GM21528 (cell line): ENCODE measurements around the gene IL10RB.

Experiments used
- ATAC-seq: cut with Tn5 transposase; IDR thresholded peaks from one replicate; pipeline ENCODE4 v1.9.1; 2021; ENCODE audit warnings: mild to moderate bottlenecking, moderate library complexity; ENCODE audit not compliant: unreplicated experiment, low FRiP score

IL10RB gene

DNA sequence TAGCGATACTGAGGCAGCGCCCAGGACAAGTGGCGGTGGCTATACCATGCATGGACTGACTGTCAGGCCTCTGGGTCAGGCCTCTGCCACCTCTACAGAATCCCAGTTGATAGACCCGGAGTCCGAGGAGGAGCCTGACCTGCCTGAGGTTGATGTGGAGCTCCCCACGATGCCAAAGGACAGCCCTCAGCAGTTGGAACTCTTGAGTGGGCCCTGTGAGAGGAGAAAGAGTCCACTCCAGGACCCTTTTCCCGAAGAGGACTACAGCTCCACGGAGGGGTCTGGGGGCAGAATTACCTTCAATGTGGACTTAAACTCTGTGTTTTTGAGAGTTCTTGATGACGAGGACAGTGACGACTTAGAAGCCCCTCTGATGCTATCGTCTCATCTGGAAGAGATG is 3.2 kb upstream of the IL10RB start:
- no peak for ATAC-seq

DNA sequence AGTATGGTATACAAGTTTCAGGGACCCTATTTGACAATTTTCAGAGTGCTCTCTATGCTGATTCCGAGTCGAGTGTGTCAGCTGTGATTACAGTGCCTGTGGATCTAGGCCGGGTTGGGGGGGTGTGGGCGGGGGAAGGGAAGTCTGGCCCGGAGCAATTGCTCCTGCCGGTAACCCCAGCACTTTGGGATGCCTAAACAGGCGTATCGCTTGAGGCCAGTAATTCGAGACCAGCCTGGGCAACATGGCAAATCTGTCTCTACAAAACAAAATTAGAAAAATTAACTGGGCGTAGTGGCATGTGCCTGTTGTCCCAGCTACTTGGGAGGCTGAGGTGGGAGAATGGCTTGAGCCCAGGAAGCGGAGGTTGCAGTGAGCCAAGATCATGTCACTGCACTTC is 1.6 kb upstream of the IL10RB start:
- ATAC-seq, result no peak

DNA sequence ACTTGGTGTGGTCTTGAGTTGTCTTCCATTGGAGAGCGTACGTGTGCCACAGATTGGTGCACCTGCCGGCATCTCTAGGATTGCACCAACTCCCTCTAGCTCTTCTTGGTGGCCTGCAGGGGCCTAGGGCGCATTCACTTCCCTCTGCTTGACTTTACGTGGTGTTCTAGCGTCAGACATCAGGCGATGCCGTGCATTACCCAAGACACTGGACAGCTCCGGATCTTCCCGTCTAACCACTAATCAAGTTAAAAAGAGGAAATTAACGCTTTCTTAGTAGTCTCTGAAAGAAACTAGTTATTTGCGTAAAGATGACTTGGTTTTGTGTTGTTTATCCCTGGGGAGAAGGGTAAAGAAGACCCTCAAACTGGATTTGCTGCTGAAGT is 510 bp upstream of the IL10RB start:
- peak; percentile 31 for ATAC-seq

DNA sequence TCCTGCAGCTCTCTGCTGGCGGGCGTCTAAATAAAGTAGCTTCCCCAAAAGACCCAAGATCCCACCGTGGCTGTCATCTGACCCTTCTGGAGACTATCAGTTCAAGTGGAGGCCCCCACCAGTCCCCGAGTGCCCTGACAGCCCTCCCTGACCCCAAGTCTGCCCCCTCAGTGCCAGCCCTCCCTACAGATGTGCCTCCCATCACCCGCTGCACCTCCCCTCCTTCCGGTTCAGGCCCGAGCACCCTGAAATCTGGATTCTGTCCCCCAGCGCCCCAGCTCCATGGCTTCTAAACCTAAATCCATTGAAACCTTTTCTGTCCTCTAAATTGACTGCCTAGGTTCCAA is 595 bp downstream of the IL10RB start:
- peak; percentile 12 for ATAC-seq

DNA sequence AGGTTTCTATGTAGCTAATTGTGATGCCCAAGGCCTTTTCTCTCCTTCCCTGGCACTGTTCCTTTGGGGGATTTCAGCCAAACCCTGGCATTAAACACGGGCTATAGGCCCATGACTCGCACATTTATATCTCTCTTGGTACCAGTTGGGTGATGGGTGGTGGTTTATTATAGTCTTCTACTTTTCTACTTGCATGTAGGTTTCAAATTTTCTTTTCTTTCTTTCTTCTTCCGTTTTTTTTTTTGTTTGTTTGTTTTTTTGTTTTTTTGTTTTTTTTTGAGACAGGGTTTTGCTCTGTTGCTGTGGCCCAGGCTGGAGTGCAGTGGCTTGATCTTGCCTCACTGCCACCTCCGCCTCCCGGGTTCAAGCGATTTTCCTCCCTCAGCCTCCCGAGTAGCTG is 1.1 kb downstream of the IL10RB start:
- ATAC-seq, result no peak

DNA sequence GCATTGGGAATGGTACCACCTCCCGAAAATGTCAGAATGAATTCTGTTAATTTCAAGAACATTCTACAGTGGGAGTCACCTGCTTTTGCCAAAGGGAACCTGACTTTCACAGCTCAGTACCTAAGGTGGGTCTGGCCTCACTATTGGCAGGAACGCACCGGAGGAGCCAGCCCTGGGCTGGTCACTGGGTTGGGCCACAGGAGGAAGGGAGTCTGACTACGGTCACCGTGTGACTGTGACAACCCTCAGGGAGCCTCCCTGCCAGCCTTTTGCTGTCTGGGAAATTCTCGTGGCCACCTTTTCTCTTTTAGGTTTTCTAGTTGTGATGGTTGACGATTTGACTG is 2.2 kb downstream of the IL10RB start:
- ATAC-seq, result peak; percentile 22

DNA sequence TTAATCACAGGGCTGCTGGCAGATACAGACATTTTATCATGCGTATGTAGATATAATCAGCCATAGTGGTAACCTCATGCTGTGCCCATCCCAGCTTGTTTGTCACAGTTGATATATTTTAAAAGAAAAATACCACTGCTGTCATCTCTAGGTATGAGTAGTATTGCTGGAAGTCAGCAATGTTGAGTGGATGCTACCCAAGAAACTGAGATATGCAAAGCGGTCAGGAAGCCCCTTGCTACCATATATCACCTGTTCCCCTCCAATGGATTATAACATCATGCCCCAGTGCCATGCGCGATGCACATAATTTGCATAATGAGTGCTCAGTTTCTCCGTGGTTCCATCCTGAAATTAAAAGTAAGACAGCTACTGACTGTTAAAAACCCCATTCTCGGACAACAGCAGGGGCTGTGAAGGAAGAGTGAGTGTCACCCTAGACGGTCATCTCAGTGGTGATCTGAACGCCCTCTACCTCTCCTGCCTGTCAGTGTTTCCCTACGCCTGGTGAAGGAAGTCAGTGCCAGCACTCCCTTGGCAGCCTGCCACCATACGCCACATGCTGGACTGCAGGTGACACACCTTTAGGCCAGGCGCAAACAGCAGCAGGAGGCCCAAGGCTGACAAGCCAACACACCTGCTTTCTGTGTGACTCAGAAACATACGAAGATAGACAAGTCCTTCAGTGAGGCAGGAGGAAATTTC is 2.7 kb downstream of the IL10RB start:
- ATAC-seq, result peak; percentile 62

DNA sequence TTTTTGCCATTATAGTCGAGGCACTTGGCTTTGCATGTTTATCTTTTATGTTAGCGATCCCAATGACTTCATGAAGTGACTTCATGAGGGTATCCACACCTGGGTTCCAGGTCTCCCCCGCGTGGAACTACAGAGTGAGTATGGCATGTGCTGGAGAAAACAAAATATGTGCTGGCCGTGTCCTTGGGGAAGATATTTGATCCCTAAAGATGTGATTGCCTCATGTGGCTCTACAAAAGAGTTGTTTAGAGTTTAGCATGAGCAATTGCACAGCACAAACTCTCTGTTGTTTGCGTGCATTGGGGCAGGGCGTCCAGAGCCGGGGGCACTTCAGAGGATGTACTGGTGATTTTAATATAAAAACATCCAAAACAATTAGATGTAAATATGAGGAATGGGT is 4.8 kb downstream of the IL10RB start:
- no peak for ATAC-seq

DNA sequence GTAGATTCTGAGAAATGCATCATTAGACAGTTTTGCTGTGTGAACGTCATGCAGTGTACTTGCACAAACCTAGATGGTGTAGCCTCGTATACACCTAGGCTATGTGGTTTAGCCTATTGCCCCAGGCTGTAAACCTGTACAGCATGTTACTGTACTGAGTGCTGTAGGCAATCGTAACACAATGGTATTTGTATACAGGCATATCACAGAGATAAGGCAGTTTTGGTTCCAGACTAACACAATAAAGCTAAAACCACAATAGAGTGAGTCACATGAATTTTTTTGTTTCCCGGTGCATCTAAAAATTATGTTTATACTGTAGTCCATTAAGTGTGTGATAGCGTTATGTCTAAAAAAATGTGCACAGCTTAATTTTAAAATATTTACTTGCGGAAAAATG is 6.9 kb downstream of the IL10RB start:
- ATAC-seq, result no peak

DNA sequence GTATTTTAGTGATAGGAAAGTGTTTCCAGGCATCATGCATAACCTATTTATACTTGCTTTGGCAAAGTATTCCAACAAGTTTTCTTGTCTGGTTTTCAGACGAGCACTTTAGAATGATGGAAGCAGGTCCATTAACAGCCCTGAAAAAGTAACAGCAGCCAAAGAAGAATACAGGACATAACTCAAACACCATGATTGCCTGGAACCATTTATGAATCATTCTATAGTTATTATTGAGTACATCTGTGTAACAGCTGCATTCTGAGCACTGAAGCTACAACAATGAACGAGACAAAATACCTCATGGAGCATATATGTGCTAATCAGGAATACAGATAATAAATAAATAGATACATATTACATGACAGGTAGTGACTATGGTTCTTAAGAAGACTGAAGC is 12.6 kb downstream of the IL10RB start:
- no peak for ATAC-seq

DNA sequence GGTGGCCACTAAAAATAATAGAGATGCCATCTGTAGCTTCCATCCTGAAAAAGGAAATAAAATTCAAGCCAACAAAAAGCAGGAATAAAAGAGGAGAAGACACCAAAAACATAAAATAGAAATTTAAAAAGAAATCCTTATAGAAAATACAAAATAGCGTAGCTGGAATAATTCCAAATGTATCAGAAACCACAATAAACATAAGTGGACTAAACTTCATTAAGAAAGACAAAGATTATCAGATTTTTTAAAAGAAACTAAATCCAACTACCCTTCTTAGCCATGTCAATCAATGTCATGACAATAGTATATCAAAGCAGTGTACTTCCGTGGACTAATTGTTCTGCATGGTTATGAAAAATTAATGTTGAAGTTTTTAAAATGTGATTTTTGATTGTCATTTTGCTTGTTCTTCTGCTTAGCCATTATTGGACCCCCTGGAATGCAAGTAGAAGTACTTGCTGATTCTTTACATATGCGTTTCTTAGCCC is 13.2 kb downstream of the IL10RB start:
- no peak for ATAC-seq

DNA sequence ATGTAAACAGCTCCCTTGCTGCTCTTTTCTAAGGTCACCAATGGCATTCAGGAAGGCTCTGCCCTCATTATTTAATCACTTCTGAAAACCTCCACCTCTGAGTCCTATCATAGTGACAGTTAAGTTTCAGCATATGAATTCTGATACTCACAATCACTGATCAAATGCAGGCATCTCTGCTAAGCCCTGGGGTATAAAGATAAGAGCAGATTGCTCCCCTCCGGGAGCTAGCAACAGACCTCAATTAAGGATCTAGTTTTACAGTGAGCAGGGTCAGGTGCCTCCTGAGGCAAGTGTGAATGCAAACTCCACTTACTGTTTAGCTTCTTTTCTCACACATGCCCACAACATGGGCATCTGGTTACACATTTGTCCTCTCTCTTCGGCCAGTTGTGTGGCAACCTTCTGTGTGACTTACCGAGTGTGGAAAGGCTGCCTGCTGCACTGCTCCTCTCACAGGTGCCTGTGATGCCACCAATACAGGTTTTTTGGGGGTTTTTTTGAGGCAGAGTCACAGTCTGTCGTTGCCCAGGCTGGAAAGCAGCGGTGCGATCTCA is 15.0 kb downstream of the IL10RB start:
- ATAC-seq, result no peak

DNA sequence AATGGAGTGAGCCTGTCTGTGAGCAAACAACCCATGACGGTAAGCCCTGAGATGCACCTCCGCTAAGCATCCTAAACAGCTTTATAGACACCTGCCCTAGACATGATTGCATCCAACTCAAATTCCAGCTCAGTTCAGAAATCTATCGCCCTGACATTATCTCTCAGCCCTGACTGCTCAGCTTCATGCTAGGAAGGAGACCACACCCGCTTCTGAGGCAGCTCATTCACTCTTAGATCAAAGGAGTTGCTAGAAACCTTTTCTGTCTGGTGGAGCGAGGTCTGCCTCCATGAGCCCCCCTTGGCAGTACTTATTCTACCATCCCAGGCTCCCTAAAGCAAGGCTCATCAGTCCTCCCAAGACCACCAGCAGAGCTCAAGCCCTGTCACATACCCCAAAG is 17.0 kb downstream of the IL10RB start:
- no peak for ATAC-seq

DNA sequence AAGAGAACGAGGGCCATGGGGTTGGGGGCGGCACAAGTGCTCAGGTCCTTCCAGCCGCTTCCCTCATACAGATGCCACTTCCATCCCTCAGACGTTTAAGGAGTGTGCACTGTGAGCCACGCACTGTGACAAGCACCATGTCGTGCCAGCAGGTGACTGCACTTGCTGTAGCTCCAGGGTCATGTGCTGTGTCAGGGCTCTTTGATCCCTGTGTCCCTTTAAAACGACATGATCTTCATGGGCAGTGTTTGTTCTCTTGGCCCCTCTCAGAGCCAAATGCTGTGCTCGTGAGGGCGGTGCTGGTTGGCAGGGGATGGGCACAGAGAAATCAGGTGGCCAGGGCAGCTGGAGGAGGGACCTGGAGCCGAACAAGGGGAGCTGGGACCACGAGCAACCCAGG is 19.9 kb downstream of the IL10RB start:
- no peak for ATAC-seq

DNA sequence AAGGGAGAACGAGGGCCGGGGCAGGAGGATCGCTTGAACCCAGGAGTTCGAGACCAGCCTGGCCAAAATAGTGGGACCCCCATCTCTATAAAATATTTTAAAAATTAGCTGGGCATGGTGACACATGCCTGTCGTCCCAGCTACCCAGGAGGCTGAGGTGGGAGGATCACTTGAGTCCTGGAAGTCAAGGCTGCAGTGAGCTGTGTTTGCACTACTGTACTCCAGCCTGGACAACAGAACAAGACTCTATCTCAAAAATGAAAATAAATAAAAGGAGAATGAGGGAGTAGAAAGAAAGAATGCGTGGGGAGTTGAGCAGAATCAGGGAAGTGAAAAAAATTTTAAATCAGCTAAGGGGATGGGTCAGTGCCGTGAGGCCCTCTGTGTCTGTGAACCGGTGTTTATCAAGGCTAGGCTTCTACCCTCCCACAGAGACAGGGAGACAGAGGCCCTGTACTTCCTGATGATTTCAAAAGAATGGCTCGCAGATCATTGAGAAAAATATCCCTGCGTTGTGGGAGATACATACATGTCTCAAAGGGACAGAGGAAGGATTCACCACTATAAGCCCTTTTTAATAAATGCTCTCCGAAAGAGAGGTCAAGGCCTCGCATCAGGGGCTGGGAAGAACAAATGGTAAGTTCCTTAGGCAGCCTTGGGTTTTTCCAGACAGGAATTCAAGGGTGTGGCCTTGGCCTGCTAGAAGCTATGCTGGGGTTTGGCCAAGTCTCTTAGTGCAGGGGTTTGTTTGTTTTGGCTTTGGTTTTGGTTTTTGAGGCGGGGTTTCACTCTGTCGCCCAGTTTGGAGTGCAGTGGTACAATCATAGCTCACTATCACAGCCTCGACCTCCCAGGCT is 20.7 kb downstream of the IL10RB start:
- no peak for ATAC-seq

DNA sequence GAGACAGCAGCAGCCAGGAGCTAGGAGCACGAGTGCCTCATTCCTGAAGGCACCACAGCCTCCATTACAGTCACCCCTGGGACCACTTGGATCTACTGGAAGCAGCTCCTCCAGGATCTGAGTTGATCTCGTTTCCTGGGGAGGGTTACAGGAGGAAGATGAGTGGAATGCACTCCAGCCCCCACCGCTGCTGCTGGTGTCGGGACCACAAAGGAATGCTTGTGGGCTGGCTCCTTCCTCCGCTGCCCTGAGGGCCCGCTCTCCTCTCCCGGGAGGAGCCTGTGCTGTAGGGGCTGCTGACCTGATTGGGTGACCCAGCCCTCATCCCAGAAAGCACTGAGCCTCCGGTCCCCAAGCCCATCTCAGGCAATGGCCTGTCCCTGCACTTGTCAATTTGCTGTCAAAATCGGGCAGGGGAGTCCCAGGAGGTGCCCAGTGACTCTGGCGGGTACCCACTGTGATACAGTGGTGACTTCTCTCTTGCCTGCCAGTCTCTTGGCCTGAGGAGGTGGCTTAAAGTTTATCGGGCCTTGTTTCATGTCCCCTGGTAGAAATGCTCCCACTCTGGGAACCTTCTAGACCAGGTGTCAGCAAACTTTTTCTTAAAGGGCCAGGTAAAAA is 23.1 kb downstream of the IL10RB start:
- no peak for ATAC-seq

DNA sequence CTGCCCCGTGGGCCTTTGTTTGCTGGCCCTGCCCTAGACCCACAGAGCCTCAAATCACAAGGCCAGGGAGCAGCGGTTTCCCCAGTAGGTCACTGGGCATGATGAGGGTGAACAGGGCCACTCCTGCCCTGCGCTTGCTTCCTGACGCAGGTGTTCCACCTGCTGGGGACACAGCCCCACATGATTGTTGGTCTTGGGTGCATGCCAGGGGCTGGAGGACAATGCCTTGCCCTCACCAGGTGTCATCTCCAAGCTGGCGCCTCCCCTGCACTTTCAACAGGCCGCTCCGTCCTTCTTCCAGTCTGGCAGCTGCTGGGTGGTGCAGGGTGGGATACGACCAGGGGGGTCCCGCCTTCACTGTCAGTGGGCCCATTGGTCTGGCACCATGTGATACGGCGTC is 24.3 kb downstream of the IL10RB start:
- no peak for ATAC-seq

DNA sequence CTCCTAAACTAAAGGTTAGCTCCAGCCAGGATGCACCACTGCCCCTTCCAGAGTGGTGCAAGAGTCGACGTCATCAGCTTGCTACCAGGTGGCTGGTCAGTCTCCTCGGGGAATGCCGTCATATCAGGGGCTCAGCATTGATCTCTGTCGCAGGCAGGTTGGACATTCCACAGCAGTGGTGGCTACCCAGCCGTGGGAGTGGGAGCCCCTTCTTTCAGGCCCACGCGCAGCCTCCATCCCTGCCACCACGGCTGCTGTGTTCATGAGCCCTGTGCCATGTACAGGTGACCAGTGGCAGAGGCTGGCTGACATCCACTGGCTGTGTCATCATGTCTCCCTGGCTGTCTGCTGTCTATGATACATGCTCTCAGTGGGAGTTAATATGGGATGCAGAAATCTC is 25.5 kb downstream of the IL10RB start:
- ATAC-seq, result no peak

DNA sequence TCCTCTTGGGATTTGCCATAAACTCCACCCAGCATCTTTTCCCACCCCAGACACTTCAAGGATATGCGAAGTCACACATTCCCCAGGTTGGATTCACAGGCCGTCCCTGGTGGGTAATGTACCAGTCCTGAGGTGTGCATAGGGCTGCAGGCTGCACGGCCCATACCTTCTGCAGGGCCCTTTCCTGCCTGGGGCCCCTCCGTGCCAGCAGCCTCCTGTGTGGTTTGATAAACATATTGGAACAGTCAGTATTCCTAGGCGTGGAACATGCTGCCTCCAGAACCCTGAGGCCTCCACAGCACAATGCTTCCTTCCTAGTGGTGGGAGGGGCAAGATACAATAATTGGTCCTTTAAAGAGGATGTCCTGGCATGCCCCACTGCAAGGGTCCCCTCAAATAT is 26.6 kb downstream of the IL10RB start:
- no peak for ATAC-seq

DNA sequence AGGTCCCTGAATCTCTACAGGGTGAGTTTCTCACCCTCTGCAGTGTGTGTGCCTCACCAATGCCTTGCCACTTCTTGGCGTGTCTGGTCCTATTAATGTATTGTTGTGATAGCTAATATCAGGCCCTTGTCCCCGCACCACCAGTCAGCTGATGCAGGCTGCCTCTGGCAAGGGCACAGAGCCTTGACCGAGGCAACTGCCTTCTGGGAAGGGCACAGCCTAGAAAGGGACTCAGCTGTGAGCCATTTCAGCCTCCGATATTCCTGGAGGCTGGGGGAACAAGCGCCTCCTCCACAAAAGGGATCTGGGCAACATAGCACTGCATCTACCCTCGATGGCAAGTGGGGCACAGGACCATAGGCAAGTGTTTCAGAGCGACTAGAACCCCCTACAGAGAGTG is 27.0 kb downstream of the IL10RB start:
- ATAC-seq, result no peak

DNA sequence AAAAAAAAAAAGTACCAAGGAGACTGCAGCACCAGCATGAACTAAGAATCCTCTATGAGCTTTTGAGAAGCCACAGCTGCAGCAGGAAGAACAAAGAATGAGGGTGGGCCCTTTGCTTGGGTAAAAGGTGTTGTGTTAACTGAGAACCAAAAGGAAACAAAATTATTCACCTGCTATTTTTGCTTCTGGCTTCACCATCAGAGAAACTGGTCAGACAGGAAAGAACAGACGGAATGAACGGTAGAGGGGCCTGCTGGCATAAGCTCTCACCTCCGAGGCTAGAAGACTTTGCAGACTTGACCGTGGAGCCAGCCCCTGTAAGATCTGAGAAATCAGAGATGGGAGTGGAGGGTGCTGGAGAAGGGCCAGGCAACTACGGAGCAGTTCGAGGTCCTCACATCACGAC is 27.6 kb downstream of the IL10RB start:
- ATAC-seq, result no peak
